Measurements from ENCODE around the gene ARMH1.
"Not testable (repeated sequence)": the region's sequence is repeated elsewhere in the genome, so short reads cannot be mapped to it uniquely, and the experiment has no call there.

ARMH1 gene

GRCh38 chr1:44724296-44724954, 49.9 kb downstream of the ARMH1 start:
- no peak for DNase-seq

- no peak for DNase-seq
These were observed 50.6 kb downstream of the ARMH1 start for GRCh38 chr1:44724955-44725698.

- DNase-seq, result peak; percentile 99
These were observed 56.4 kb downstream of the ARMH1 start, which contains the start of gene RNU5D-1 for GRCh38 chr1:44730741-44731512. RNU5D-1 (minus strand) TSS chr1:44731170.

GRCh38 chr1:44733365-44733764, 58.9 kb downstream of the ARMH1 start:
- DNase-seq, result peak; percentile 90

- no peak for DNase-seq
These were observed 59.3 kb downstream of the ARMH1 start for GRCh38 chr1:44733784-44734183.

GRCh38 chr1:44735992-44736391, 61.5 kb downstream of the ARMH1 start:
- no peak for DNase-seq

GRCh38 chr1:44738953-44739306, 64.4 kb downstream of the ARMH1 start:
- peak; percentile 74 for DNase-seq

- peak; percentile 99 for DNase-seq
These were observed 65.0 kb downstream of the ARMH1 start, which contains the start of gene KIF2C for GRCh38 chr1:44739307-44740178. KIF2C (plus strand) TSS chr1:44739837; CDS start chr1:44739933, 96 bp downstream.

GRCh38 chr1:44740179-44740617, 65.7 kb downstream of the ARMH1 start:
- no peak for DNase-seq

- no peak for DNase-seq
These were observed 68.7 kb downstream of the ARMH1 start for GRCh38 chr1:44743211-44743610.

- DNase-seq, result no peak
These were observed 73.4 kb downstream of the ARMH1 start for GRCh38 chr1:44747878-44748277.

- no peak for DNase-seq
These were observed 82.9 kb downstream of the ARMH1 start for GRCh38 chr1:44757420-44757819.

- no peak for DNase-seq
These were observed 84.6 kb downstream of the ARMH1 start for GRCh38 chr1:44759077-44759476.

GRCh38 chr1:44760876-44761275, 86.4 kb downstream of the ARMH1 start:
- DNase-seq, result no peak

GRCh38 chr1:44766421-44766820, 91.9 kb downstream of the ARMH1 start:
- not testable (repeated sequence) for DNase-seq

Data from NCI-H2029 treated with DMSO at 0.1 percent for 48 hours (cell line).